Bronchial epithelial cell (primary cell): ENCODE measurements around the gene SIRPB1. TPM values are rescaled to one million over a fixed set of nuclear protein-coding genes. Genes with fewer than 3 reads are reported as not detected.
A peak's percentile ranks its signal among the peaks of the same experiment; 100 is the strongest.

Source experiments
- DNase-seq: peaks from one replicate; pipeline ENCODE4 v3.0.0-alpha.2; 2010; ENCODE audit warnings: low read depth
- FAIRE-seq: peaks from 2 replicates; lab custom pipeline; 2011; peaks lifted over from hg19 to GRCh38; lab: Jason Lieb, UNC
- H3K27me3 ChIP-seq: 2 replicates; pipeline ENCODE4 v1.5.1; 2011; ENCODE audit warnings: low read length; ENCODE audit not compliant: control insufficient read depth, insufficient read depth
- H3K36me3 ChIP-seq: 2 replicates; pipeline ENCODE4 v1.5.1; 2011; ENCODE audit warnings: low read length; ENCODE audit not compliant: control insufficient read depth, insufficient read depth
- H3K4me3 ChIP-seq: 2 replicates; pipeline ENCODE4 v1.5.1; 2011; ENCODE audit warnings: mild to moderate bottlenecking, low read depth, low read length, control low read depth
- CTCF ChIP-seq: IDR thresholded peaks from 2 replicates; pipeline ENCODE4 v1.5.1; 2011; ENCODE audit warnings: mild to moderate bottlenecking, moderate library complexity, low read length, control low read depth, inconsistent platforms; ENCODE audit not compliant: insufficient read depth, severe bottlenecking
- total RNA-seq: library from RNA; depleted of rRNA; stranded (reverse); fragments of >200 nt; gene quantifications from 2 replicates; pipeline ENCODE4 v1.2.1, GENCODE V29; 2014

Gene SIRPB1
- total RNA-seq, 1 donor from 2014 or later, result not detected

- Histone ChIP-seq H3K36me3 (no peaks in the 10 kb centered on the region), H3K27me3 (no peaks in the 10 kb centered on the region), H3K4me3 (no peak overlapping the region)
- TF ChIP-seq CTCF, result no peak
- no peak for FAIRE-seq
- no peak for DNase-seq
These were observed 45.1 kb upstream of the SIRPB1 start for GRCh38 chr20:1664911-1665310.

GRCh38 chr20:1663917-1664316, 44.1 kb upstream of the SIRPB1 start:
- no peak for TF ChIP-seq CTCF
- DNase-seq (peak; percentile 72), FAIRE-seq (no peak)
- Histone ChIP-seq H3K36me3 (no peaks in the 10 kb centered on the region), H3K4me3 (no peak overlapping the region), H3K27me3 (no peaks in the 10 kb centered on the region)

GRCh38 chr20:1661542-1662299, 41.9 kb upstream of the SIRPB1 start:
- DNase-seq (no peak), FAIRE-seq (peak; percentile 18)
- H3K36me3 ChIP-seq, result no peaks in the 10 kb centered on the region
- no peaks in the 10 kb centered on the region for H3K27me3 ChIP-seq
- H3K4me3 ChIP-seq, result no peak overlapping the region
- TF ChIP-seq CTCF, result no peak

- Histone ChIP-seq H3K36me3 (no peaks in the 10 kb centered on the region), H3K4me3 (no peak overlapping the region), H3K27me3 (no peaks in the 10 kb centered on the region)
- no peak for TF ChIP-seq CTCF
- DNase-seq (peak; percentile 20), FAIRE-seq (no peak)
These were observed 40.4 kb upstream of the SIRPB1 start for GRCh38 chr20:1660246-1660645.

- no peak for FAIRE-seq
- no peak for TF ChIP-seq CTCF
- H3K4me3 ChIP-seq, result no peak within 1 kb of the TSS
- no peak for DNase-seq
- H3K27me3 ChIP-seq, result no peaks in the 10 kb centered on the region
- H3K36me3 ChIP-seq, result no peaks in the 10 kb centered on the region
These were observed 37.9 kb upstream of the SIRPB1 start, which contains the start of gene SIRPG for GRCh38 chr20:1657556-1658334. Gene SIRPG (minus strand): TSS chr20:1657779. CDS start chr20:1657714, 65 bp downstream.
